ENCODE data around the gene BACH2. TPM values are rescaled to one million over a fixed set of nuclear protein-coding genes. Genes with fewer than 3 reads are reported as not detected.
A peak's percentile ranks its signal among the peaks of the same experiment; 100 is the strongest.
"Not testable (repeated sequence)": the region's sequence is repeated elsewhere in the genome, so short reads cannot be mapped to it uniquely, and the experiment has no call there.

BACH2 gene
- total RNA-seq, 1 donor from 2014 or later: 90.4 TPM

DNA sequence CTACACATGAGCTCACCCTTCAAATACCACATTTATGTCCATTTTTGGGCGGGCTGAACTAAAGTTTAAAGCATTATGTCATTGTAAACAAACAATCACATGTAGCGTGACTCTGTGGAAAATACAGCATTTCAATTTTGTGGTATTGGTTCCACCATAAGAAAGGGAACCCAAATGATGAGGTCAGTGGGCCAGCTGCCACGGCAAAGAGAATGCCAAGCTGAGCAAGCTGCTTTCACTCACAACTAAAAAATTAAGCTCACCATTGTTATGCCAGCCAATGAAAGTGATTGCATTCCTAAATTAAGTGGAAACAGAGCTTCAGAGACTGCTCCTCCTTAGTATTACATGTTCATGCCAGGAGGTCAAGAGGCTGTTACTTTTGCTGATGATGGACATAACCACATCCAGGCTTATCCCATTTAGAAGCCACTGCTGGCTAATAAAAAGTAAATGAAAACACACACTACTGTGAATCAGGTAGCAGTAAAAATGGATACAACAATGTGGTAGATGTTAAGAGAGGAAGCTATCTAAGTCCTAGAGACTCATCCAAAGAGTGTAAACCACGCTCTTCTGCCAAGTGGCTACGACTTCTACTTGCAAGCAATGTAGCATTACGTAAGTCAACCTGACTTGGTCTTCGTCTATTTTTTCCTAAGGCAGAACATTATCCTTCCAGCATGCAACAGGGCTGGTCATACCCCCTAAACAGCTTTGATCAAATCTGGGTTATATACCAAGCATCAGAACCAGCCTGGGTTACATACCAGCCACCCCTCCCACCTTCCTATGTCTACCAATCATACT is 164.8 kb downstream of the BACH2 start:
- ATAC-seq (ENCODE audit: low read depth) (no peak), DNase-seq (no peak)
- H3K4me3 Mint-ChIP-seq: no peak overlapping the region
- TF ChIP-seq, protein P1, sequence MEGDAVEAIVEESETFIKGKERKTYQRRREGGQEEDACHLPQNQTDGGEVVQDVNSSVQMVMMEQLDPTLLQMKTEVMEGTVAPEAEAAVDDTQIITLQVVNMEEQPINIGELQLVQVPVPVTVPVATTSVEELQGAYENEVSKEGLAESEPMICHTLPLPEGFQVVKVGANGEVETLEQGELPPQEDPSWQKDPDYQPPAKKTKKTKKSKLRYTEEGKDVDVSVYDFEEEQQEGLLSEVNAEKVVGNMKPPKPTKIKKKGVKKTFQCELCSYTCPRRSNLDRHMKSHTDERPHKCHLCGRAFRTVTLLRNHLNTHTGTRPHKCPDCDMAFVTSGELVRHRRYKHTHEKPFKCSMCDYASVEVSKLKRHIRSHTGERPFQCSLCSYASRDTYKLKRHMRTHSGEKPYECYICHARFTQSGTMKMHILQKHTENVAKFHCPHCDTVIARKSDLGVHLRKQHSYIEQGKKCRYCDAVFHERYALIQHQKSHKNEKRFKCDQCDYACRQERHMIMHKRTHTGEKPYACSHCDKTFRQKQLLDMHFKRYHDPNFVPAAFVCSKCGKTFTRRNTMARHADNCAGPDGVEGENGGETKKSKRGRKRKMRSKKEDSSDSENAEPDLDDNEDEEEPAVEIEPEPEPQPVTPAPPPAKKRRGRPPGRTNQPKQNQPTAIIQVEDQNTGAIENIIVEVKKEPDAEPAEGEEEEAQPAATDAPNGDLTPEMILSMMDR (IDR thresholded peaks at IDR 0.05): no peak
- intact Hi-C loops (cut with micrococcal nuclease): loop anchor here (1.0 to 2.0 kb wide), 3 partner anchors 9 to 15 kb away; no protein-coding TSS in a partner anchor
- H3K27ac Mint-ChIP-seq: peak overlapping the region; percentile 83
- POLR2A ChIA-PET: interaction anchor here (0.6 to 1.5 kb wide), 4 partner anchors 9 to 164 kb away, joined by 3 read pairs; no protein-coding TSS in a partner anchor
- no peaks in the 10 kb centered on the region for H3K9me3 Mint-ChIP-seq
- no peaks in the 10 kb centered on the region for H3K27me3 Mint-ChIP-seq
- CTCF ChIA-PET: no interaction called here
- H3K36me3 Mint-ChIP-seq (ENCODE audit: low read depth): peaks cover 51% of the 10 kb centered on the region
- H3K4me1 Mint-ChIP-seq: peaks cover 61% of the 10 kb centered on the region

DNA sequence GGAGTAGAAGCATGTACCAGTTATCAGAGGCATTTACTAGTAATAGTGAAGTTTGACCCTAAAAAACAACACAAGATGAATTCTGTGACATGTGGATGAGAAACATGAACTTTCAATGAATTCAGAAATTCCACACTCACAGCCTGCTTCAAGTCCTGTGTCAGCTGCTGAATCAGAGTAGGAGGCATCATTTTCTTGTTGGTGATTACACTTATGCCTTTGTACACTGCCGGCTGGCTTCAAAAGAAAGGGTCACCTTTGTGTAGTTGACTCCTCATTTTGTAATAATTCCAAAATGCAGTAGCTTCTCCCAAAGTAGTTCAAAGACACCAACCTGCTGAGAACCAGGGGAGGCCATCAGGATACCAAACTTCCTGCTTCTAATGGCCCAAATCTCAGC is 165.5 kb downstream of the BACH2 start:
- TF ChIP-seq, protein P1 (IDR thresholded peaks at IDR 0.05): no peak
- Mint-ChIP-seq H3K4me1 (peaks cover 61% of the 10 kb centered on the region), H3K27me3 (no peaks in the 10 kb centered on the region), H3K36me3 (ENCODE audit: low read depth) (peaks cover 57% of the 10 kb centered on the region), H3K4me3 (no peak overlapping the region), H3K27ac (peak overlapping the region; percentile 22), H3K9me3 (no peaks in the 10 kb centered on the region)
- POLR2A ChIA-PET: interaction anchor here (0.5 to 1.5 kb wide), 3 partner anchors 56 to 1051 kb away, joined by 3 to 4 read pairs (median 3); partner anchors contain the start of gene PNRC1
- CTCF ChIA-PET: no interaction called here
- DNase-seq: no peak
- no peak for ATAC-seq (ENCODE audit: low read depth)
- intact Hi-C loops (cut with micrococcal nuclease): no loop called here

DNA sequence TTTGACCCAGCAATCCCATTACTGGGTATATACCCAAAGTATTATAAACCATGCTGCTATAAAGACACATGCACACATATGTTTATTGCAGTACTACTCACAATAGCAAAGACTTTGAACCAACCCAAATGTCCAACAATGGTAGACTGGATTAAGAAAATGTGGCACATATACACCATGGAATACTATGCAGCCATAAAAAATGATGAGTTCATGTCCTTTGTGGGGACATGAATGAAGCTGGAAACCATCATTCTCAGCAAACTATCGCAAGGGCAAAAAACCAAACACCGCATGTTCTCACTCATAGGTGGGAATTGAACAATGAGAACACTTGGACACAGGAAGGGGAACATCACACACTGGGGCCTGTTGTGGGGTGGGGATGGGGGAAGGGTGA is 168.0 kb downstream of the BACH2 start:
- H3K9me3 Mint-ChIP-seq; H3K27me3 Mint-ChIP-seq; CTCF ChIA-PET; ATAC-seq (ENCODE audit: low read depth); DNase-seq; POLR2A ChIA-PET; H3K27ac Mint-ChIP-seq; intact Hi-C loops (cut with micrococcal nuclease); H3K4me3 Mint-ChIP-seq: not testable (repeated sequence)
- Mint-ChIP-seq H3K36me3 (ENCODE audit: low read depth) (peaks cover 61% of the 10 kb centered on the region), H3K4me1 (peaks cover 66% of the 10 kb centered on the region)

DNA sequence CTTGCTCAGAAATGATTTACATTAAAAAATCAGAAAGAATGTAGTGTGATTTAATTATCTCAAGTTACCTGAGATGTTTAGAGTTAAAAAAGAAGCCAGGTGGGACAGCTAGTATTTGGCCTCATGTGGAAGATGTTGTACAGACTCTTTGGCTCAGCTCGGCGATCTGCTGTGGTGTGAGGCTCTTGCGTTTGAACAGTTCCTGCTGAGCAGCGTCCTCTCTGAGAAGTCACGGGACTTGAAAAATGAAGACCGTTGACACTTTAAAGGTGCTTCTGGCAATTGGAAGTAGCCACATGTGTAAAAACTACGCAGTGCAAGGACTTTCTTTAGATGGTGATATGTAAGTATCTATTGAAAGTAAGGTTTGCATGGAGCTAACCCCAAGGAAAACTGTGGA is 169.0 kb downstream of the BACH2 start:
- ATAC-seq (ENCODE audit: low read depth) (no peak), DNase-seq (no peak)
- intact Hi-C loops (cut with micrococcal nuclease): no loop called here
- POLR2A ChIA-PET: no interaction called here
- Mint-ChIP-seq H3K27me3 (no peaks in the 10 kb centered on the region), H3K36me3 (ENCODE audit: low read depth) (peaks cover 64% of the 10 kb centered on the region), H3K27ac (peak overlapping the region; percentile 65), H3K4me1 (peaks cover 67% of the 10 kb centered on the region), H3K9me3 (no peaks in the 10 kb centered on the region), H3K4me3 (no peak overlapping the region)
- CTCF ChIA-PET: no interaction called here
- TF ChIP-seq, protein P1 (IDR thresholded peaks at IDR 0.05): no peak

DNA sequence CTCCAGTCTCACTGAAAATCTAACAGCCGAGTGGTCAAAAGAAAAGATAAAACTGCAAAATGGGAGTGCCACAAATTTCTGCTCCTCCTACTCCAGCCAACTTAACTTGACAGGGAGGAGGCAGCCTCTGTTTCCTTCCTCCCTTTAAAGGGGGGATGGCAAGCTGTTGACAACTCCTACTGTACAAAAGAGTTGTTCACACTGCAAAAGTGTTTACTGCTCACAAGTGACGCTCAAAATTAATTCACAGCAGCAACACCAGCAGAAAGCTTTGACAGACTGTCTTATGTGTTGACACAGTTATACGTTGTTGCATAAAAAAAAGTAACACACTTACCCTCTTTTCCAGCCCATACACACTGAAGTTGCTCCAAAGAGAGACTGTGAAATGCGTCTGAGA is 169.8 kb downstream of the BACH2 start:
- ChIA-PET CTCF (no interaction called here), POLR2A (no interaction called here)
- H3K36me3 Mint-ChIP-seq (ENCODE audit: low read depth): peaks cover 63% of the 10 kb centered on the region
- DNase-seq: no peak
- ATAC-seq (ENCODE audit: low read depth): no peak
- TF ChIP-seq, protein P1 (IDR thresholded peaks at IDR 0.05): no peak
- no peak overlapping the region for H3K4me3 Mint-ChIP-seq
- H3K9me3 Mint-ChIP-seq: no peaks in the 10 kb centered on the region
- H3K27me3 Mint-ChIP-seq: no peaks in the 10 kb centered on the region
- intact Hi-C loops (cut with micrococcal nuclease): no loop called here
- peak overlapping the region; percentile 65 for H3K27ac Mint-ChIP-seq
- H3K4me1 Mint-ChIP-seq: peaks cover 67% of the 10 kb centered on the region
